Colon (tissue), 2 donors: ENCODE data around the gene WNK2.
"Not testable (repeated sequence)": the region's sequence is repeated elsewhere in the genome, so short reads cannot be mapped to it uniquely, and the experiment has no call there.

Source experiments
- FAIRE-seq: peaks from 2 replicates; lab custom pipeline; 2012; peaks lifted over from hg19 to GRCh38; lab: Jason Lieb, UNC
- donor health status: control.
- donor health status: control.

WNK2 gene

DNA sequence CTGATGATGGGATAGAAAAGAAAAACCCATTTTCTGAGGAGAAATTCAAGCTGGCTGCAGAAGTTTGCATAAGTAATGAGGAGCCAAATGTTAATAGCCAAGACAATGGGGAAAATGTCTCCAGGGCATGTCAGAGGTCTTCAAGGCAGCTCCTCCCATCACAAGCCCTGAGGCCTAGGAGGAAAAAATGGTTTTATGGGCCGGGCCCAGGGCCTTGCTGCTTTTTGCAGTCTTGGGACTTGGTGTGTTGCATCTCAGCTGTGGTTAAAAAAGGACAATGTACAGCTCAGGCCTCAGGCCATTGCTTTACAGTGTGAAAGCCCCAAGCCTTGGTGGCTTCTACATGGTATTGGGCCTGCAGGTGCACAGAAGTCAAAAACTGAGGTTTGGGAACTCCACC lies 154.3 kb downstream of the WNK2 start:
- not testable (repeated sequence) for FAIRE-seq

DNA sequence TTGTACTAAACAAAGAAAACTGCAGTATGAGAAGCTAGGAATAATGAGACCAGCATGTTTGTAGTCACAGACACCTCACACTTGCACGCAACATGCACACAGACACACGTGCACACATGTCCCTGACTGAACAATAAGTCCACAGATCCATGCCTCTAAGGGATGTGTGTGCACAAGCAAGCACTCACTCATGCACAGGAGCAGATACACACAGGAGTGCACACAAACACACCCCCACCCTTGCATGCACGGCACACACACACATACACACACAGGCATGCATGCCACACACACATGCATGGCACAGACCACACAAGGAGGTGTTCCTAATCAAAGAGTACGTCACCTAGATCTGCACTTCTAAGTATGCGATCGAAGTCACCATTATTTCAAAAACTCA lies 156.2 kb downstream of the WNK2 start:
- no peak for FAIRE-seq

DNA sequence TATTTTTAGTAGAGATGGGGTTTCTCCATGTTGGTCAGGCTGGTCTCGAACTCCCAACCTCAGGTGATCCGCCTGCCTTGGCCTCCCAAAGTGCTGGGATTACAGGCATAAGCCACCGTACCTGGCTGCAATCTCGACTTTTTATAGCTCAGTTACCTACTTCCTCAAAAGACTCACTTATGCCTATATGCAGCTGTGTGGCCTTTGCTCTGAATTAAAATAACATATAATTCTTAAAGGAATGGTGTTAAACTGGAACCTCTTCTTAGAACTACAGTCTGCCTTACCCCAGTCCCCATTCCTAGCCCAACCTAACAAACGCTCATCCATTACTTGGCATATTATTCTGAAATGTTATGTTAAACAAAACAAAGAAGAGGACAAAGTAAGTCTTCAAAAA lies 157.9 kb downstream of the WNK2 start:
- not testable (repeated sequence) for FAIRE-seq

DNA sequence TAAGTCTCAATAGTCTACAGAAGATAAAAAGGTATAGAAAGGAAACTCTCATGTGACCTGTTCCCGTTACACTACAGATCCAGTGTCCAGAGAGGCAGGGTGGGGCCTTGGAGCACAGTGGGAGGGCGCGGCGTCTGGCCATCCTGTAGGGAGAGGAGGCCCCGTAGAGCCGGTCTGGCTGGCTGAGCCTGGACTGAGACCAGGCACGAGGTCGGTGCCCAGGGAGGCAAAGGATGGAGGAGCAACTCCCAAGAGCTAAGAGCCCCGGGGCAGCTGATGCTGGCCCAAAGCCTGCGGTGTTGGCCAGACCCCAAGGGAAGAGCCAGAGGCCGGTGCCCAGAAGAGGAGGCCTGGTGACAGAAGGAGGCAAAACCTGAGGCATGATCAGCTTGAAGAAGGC lies 158.5 kb downstream of the WNK2 start:
- FAIRE-seq: not testable (repeated sequence)

DNA sequence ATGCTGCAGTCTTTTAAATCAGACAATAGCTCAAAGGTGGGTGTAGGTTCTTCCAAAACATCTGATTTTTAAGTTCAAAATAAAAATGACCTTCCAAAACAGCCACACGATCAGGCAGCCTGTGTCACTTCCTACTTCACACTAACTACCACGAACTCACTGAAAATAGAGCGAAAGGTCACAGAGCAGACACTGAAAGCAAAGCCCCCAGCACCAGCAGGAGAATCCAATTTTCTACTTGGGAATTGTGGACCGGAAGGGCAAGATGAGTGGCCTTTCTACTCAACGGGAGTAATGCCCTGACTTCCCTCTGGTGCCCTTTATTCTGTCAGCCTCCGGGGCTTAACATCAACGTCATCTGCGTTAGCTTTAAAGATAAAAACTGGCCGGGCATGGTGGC lies 159.7 kb downstream of the WNK2 start:
- no peak for FAIRE-seq

DNA sequence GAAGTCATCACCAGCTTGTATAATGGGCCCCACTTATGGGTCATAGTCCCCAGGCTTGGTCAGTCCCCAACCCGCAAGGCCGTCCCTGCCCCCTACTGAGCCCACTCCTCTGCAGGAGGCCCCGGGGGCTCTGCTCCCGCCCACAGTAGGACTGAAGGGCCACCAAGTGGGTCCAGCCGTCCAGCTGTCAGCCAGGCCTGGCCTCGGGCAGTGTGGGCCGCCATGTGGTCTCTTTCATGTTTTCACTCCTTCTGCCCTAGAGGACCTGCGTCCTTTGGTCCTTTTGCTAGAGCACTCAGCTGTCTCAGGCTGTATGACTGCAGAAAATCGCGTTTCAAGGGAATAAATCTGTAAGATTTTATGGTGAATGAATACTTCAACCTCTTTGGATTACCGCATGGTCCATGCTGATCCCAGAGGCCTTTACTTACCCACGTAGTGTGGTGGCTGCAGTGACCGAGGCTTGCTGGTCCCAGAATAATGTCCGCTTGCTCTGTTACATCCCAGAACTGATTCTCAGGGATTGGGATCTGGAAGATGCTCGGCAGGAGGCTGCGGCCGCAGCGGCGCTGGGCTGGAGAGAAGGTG lies 161.8 kb downstream of the WNK2 start:
- FAIRE-seq: no peak

DNA sequence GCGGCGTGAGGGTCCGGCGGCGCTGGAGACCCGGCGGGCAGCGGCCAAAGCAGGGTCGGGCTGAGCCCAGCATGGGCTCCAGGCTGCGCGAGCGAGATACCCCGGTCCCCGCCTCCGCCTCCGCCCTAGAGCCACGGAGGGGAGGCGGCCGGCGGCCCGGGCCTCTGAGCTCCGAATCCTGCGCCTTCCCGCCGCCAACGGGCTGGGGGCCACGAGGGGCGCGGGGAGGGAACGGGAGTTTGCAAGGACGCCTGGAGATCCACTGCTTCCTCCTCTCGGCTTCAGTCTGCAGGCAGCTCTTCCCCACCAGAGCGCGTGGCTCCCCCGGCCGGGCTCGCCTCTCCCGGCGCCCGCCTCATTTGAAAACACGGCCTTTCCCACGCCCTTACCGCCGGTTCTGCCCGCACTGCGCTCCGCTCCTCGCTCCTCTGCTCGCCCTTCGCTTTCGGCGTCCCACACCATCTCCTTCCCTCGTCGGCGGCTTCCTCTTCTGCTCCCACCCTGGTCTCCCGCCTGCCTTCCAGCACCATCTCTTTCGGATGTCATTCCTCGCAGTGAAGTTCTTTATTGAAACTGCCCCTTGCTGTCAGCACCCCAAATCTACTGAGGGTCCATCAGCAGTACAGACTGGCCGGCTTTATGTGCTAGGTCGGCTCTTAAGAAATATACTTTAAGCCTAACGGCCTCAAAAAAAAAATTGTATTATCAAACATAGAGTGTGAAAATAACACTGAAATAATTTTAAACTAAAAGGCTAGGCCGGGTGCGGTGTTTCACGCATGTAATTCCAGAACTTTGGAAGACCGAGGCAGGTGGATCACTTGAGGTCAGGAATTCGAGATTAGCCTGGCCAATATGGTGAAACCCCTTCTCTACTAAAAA lies 162.5 kb downstream of the WNK2 start:
- FAIRE-seq: no peak

DNA sequence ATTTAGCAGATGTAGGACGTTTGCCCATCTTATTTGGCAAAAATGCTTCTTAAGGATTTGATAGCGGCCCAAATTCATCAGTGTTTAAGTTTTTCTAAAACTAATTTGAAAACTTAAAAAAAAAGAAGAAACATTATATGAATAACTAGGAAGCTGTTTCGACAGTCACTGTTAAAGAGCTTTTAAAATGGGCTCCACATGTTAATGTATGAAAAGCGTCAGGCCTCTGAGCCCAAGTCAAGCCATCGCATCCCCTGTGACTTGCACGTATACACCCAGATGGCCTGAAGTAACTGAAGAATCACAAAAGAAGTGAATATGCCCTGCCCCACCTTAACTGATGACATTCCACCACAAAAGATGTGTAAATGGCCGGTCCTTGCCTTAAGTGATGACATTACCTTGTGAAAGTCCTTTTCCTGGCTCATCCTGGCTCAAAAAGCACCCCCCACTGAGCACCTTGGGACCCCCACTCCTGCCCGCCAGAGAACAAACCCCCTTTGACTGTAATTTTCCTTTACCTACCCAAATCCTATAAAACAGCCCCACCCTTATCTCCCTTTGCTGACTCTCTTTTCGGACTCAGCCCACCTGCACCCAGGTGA lies 163.5 kb downstream of the WNK2 start:
- FAIRE-seq: not testable (repeated sequence)

DNA sequence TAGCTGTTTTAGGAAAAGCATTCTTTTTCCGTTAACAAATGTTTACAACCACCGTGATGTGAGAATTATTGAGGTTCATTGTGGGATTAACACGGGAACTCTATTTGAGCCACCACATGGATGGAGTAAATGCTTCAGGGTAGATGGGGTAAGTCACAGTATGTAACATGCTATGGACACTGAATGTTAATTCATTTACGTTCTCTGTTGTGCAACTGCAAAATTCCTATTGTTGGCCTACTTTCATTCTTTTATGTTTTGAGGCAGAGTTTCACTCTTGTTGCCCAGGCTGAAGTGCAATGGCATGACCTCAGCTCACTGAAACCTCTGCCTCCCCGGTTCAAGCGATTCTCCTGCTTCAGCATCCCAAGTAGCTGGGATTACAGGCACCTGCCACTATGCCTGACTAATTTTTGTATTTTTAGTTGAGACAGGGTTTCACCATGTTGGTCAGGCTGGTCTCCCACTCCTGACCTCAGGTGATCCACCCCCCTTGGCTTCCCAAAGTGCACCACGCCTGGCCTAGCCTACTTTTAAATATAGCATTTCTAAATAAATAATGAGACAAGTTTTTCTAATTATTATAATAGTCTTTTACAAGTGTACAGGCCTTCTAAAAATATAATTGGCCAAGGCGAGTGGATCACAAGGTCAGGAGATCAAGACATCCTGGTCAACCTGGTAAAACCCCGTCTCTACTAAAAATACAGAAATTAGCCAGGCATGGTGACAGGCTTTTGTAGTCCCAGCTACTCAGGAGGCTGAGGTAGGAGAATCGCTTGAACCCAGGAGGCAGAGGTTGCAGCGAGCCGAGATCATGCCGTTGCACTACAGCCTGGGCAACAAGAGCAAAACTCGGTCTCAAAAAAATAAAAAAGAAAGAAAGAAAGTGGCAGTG lies 169.7 kb downstream of the WNK2 start:
- not testable (repeated sequence) for FAIRE-seq

DNA sequence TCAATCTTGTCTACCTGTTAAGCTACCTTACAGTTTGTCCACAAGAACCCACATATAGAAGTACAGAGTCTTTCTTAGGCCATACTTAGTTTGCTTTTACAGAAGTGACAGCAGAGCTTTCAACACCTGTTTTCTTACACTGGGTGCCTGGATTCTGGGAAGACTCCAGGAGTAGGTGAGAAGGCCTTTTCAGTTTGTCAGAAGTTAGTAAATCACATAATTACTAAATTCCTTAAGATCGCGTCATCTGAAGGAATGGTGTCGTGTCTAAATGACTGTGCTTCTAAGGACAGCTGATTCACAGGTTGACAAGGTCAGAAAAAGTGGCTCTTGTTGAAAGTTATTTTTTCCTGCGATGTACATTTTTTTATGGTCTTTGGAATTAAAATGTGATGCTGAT lies 170.5 kb downstream of the WNK2 start:
- no peak for FAIRE-seq

DNA sequence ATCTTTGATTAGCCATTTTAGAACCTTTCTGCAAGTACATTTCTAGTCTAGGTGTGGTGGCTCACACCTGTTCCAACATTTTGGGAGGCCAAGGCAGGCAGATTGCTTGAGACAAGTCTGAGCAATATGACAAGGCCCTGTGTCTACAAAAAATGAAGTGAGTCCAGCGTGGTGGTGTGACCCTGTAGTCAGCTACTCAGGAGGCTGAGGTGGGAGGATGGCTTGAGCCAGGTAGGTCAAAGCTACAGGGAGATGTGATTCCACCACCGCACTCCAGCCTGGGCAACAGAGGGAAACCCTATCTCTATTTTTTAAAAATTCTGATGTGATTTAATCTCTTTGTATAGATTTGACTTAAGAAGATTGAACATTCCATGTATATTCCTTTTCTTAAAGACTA lies 171.9 kb downstream of the WNK2 start:
- no peak for FAIRE-seq

DNA sequence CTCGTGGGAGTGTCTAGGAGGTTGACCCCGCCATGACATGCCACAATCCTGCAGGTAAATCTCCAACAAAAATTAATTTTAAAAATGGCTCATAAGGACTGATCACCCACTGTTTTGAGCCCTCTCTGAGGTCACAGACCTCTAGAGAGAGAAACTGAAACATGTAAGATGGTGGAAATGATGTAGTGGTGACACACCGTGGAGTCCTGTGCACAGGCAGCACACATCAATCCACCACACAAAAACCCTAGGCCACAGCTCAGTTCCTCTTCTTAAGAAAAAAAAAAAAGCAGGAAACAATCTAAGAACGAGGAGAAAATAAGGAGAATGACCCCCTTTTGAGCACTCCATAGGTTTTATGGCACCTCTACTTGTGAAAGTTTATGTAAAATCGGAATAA lies 173.7 kb downstream of the WNK2 start:
- no peak for FAIRE-seq

DNA sequence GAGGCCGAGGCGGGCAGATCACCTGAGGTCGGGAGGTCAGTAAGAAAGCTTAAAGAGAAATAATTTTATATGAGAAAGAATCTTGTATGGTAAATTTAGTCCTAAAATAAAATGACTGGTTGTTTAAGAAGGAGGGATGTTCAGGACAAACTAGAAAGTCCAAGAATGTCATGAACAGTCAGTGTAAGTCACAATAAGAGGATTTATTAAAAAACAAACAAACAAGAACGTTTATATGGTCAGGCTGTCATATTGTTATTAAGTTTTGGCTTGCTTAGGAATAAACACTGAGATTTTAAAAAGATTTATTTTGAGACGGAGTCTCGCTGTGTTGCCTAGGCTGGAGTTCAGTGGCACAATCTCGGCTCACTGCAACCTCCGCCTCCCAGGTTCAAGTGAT lies 176.0 kb downstream of the WNK2 start:
- FAIRE-seq: not testable (repeated sequence)

DNA sequence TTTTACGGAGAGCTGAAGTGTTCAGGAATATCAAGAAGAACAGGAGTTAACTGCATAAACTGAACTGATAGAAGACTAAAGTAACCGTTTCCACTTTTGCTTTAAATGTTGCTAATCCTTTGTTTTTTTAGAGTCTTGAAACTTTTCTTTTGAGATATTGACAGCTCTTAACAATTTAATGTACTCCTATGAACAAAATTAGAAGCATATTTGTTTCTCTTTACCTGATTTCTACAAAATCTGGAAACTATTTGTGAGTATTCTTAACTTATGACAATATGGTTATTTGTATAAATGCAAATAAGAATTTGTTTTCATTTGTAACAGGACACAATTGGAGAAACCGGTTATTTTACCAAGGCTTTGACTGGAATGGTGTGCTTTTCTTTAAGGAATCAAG lies 178.1 kb downstream of the WNK2 start:
- FAIRE-seq: no peak

DNA sequence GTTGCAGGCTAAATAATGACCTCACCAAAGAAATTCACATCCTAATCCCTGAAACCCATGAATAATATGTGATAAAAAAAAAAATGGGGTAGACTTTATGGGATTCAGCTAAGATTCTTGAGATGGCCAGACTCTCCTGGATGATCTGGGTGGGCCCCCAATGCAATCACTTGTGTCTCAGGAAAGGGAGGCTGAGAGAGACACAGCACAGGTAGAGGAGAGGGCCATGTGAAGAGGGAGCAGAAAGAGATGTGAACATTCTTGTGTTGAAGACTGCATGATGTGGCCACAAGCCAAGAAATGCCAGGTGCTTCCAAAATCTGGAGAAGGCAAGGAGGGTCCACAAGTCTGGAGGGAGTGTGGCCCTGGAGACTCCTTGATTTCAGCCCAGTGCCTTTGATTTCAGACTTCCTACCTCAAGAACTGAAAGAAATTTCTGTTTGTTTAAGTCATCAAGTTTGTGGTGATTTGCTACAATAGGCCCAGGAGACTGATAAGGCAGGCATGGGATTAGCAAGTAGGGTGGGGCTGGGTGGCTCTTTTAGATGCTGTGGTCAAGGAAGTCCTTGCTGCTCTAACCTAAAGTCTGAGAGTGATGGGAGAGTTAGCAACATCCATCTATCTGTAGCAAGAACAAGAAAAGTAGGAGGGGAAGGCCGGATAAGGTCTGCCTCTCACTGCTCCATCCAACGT lies 180.9 kb downstream of the WNK2 start:
- FAIRE-seq: no peak

DNA sequence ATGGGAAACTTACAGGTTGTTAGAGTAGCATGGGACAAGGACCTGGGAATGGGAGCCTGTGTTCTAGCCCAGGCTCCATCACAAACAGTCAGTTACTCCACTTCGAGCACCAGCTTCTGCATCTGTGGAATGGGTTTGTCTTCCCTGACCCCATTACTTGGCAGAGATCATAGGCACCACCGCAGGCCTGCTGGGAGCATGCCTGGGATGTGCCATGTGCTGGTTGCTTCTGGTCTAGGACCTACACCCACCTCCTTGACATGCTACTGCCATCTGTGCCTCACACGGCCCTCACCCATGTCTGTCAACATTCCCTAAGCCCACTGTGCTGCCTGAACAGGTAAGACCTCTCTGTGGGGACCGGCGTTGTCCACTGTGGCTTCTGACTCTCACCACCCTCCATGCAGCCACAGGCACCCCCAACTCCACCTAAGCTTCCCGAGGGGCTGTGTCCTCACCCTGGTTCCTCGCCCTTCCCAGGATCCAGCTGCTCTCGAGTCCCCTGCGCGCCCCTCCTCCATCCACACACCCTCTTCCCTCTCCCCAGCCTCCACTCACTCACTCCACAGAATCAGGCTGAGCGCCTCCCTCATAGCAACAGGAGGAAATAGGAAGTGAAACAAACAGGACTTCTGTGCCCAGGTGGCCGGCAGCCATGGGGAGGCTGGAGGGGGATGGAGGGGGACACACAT lies 181.6 kb downstream of the WNK2 start:
- FAIRE-seq: no peak

DNA sequence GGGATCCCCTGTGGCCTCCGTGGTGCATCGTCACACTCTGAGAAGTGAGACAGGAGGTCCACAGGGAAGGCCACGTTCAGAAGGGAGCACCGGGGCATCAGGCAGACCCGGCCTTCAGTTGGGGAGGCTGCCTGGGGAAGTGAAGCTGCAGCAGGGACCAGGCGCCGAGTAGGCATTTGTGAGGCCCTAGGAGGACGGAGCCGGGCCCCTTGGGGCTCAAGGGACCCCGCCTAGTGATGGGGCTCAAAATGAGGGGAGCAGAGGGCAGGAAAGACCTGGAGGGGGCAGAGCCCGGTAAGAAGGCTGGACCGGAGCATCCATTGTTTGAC lies 182.1 kb downstream of the WNK2 start:
- no peak for FAIRE-seq

DNA sequence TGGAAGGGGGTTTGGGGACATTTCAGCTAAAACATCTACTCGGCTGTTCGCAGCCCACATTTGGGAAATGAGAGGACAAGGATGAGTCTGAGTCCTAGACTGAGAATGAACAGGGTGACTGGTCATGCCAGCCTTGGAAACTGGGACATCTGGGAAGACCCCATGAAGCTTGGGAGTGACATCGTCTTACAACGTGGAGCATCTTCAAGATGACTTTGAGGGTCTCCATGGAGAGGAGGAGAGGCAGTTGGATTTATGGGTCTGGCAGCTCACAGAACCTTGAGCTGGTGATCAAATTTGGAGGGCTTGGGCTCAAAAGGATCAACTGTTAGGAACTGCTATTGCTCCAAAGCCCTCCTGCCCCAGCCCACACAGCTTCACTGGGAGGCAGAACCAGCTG lies 182.5 kb downstream of the WNK2 start:
- FAIRE-seq: not testable (repeated sequence)

DNA sequence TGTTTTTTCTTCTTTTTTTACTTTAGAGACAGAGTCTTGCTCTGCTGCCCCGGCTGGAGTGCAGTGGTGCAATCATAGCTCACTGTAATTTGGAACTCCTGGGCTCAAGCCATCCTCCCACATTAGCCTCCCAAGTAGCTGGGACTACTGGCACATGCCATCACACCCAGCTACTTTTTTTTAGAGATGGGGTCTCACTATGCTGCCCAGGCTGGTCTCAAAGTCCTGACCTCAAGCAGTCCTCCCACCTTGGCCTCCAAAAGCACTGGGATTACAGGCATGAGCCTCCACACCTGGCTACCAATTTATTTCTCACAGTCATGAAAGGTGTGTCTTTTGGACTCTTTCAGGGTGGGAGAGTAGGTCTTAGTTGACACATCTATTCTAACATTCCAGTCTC lies 184.5 kb downstream of the WNK2 start:
- no peak for FAIRE-seq

DNA sequence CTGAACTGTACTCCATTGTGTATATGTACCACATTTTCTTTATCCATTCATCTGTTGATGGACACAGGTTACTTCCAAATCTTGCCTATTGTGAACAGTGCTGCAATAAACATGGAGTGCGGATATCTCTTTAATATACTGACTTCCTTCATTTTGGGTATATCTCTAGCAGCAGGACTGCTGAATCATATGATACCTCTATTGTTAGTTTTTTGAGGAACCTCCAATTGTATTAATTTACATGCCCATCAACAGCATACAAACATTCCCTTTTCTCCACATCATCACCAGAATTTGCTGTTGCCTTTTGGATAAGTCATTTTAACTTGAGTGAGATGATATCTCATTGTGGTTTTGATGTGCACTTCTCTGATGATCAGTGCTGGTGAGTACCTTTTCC lies 185.7 kb downstream of the WNK2 start:
- no peak for FAIRE-seq
